Ovary (tissue), 3 donors: ENCODE data around the gene ZNF148.

Source experiments
- POLR2A ChIP-seq: fragments of 450-650 bp; IDR thresholded peaks from one replicate; pipeline ENCODE4 v1.6.1; 2017; ENCODE audit warnings: antibody characterized with exemption, mild to moderate bottlenecking, moderate library complexity
- TF ChIP-seq, protein P1 (sequence below), 3 donors: fragments of 450-650 bp in 2 of 3; fragments of 200-600 bp in 1 of 3; IDR thresholded peaks; one replicate each; pipeline versions ENCODE4 v1.5.1 to v1.8.0; 2016 to 2022; ENCODE audit warnings: antibody characterized with exemption in 3 of 3, mild to moderate bottlenecking in 1 of 3
- donor health status: DM: no; HTN: no; CAD: no.

DNA sequence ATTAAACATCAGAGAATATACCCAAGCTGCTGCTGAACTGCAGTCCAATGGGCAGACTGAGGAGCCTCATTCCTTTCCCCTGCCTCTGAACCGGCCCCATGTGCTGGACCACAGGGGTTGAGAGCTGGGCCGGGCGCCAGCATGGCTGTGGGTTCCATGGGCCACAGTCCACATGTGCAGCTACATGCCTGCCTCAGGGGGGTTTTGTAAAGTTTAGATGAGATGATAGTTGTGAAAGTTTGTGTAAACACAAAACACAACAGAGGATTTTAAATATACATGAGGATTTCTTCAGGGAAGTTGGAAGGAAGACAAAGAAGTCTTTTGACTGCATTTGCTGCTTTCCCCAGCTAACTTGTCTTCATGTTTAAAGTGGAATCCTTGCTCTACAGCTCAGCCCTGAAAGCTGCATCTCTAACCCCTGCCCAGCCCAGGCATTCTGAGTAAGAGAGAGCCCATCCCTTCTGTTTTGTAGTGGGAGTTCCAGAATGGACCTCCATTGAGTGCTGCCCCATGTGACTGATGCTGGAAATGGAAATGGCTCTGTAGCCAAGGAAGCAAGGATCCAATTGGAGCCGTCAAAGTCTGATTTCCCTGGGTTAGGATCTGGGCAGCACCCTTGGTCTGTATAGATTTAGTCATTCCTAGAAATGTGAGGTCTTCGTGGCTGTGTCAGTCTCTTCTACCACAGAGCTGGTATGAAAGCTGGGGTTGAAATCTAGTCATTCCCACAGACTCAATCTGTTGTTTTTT lies 180.1 kb downstream of the ZNF148 start:
- TF ChIP-seq, protein P1, sequence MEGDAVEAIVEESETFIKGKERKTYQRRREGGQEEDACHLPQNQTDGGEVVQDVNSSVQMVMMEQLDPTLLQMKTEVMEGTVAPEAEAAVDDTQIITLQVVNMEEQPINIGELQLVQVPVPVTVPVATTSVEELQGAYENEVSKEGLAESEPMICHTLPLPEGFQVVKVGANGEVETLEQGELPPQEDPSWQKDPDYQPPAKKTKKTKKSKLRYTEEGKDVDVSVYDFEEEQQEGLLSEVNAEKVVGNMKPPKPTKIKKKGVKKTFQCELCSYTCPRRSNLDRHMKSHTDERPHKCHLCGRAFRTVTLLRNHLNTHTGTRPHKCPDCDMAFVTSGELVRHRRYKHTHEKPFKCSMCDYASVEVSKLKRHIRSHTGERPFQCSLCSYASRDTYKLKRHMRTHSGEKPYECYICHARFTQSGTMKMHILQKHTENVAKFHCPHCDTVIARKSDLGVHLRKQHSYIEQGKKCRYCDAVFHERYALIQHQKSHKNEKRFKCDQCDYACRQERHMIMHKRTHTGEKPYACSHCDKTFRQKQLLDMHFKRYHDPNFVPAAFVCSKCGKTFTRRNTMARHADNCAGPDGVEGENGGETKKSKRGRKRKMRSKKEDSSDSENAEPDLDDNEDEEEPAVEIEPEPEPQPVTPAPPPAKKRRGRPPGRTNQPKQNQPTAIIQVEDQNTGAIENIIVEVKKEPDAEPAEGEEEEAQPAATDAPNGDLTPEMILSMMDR (IDR thresholded peaks at IDR 0.05), result no peak
- no peak for TF ChIP-seq POLR2A
